Measurements from ENCODE around the gene TAX1BP1. TPM values are rescaled to one million over a fixed set of nuclear protein-coding genes. Genes with fewer than 3 reads are reported as not detected.
"Not testable (repeated sequence)": the region's sequence is repeated elsewhere in the genome, so short reads cannot be mapped to it uniquely, and the experiment has no call there.

TAX1BP1 gene
- polyA plus RNA-seq, 1 donor, result 50.9 TPM

DNA sequence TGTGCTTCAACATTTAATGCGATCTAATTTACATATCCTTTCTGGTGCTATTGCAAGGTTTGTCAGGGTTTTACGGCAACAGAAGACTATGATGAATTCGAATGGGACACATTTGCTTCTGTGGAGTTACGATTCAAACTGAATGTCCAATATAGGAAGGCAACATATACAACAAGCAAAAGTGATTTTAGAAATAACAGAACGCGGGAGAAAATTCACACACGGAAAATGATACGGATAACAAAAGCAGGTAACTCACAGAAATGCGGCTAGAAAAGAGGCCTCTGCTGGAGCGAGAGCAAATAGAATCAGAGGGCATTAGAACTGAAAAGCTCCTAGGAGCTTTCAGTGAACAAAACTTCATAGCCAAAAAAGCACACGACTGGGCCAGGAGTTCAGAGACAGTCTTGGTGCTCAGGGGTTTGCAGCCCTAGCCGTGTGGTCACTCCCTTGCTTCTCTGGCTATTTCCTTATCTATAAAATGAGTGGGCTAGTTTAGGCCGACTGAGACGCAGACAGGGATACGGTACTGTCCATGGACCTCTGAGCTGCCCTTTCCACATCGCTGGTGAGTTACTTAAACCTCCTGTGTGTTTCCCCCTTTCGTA lies 557 bp upstream of the TAX1BP1 start:
- DNase-seq, result no peak

DNA sequence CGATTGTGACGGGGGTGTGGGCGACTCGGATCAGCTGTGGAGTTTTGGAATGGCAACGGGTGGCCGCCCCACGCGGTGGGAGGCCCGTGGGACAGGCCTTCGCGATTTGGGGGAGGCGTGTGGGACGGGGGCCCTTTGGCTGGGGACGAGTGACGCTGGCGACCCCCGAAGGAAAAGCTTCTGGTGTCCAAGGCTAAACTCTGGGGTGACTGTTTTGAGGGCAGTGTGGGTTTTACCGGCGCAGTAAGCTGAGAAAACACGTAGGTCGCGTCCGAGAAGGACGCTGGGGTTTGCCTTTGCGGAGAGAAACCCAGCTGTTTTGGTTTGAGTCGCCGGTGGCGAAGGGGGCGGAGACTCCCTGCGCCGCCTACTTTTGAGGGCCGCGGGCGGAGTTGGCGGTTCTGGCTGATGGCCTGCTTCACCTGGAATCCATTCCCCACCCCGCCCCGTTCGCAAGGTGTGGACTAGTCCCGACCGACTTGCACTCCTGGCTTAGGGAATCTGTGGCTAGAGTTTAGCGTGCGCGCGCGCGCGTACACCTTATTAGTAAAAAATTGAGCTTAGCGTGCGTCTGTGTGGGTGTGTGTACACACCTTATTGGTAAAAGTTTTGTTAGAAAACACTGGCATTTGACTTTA lies 606 bp downstream of the TAX1BP1 start:
- DNase-seq, result peak; percentile 78

DNA sequence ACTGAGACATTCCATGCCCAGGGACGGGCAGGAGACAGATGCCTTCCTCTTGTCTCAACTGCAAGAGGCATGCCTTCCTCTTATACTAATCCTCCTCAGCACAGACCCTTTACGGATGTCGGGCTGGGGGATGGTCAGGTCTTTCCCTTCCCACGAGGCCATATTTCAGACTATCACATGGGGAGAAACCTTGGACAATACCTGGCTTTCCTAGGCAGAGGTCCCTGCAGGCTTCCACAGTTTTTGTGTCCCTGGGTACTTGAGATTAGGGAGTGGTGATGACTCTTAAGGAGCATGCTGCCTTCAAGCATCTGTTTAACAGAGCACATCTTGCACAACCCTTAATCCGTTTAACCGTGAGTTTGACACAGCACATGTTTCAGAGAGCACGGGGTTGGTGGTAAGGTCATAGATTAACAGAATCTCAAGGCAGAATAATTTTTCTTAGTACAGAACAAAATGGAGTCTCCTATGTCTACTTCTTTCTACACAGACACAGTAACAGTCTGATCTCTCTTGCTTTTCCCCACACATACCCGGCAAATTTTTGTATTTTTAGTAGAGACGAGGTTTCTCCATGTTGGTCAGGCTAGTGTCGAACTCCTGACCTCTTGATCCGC lies 2.2 kb downstream of the TAX1BP1 start:
- not testable (repeated sequence) for DNase-seq

DNA sequence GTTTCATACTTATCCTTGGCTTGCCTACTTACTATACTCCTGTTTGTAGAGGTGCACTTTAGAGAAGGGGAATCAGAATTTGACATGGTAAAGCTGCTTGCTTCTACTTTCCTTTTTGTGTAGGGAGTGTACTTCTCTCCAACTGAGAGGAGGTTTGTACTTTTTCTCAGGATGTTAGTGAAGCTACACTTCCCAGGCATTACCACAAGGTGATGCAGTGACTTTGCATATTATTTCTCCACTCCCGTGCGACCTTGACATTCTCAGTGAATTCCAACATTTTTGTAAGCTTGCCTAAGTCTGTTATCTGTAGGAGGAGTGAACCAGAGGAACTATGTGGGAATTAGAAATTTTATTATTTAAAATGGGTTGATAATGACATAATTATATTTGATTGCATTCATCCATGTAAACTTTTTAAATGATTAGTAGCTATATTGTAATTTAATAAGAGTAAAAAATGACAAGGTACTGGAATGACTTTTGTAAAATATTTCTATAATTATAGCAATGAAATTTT lies 5.2 kb downstream of the TAX1BP1 start:
- peak; percentile 25 for DNase-seq

DNA sequence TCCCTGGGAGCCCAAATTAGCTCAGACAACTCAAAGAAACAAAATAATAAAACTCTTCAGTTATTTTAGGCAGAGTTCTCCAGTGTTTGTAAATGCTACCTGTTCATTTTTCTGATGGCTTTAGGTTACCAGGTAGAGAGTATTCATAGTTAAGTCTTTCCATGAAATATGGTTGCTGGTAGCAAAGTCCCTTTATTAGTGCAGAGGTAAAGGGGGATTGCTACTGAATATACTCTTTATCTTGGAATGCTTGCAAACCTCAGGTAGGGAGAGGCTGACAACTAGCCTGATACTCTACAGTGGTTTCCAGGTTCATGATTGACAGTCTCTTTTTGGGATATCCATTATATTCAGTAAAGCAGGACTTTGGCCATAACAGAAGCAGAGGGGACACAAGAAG lies 6.5 kb downstream of the TAX1BP1 start:
- no peak for DNase-seq

DNA sequence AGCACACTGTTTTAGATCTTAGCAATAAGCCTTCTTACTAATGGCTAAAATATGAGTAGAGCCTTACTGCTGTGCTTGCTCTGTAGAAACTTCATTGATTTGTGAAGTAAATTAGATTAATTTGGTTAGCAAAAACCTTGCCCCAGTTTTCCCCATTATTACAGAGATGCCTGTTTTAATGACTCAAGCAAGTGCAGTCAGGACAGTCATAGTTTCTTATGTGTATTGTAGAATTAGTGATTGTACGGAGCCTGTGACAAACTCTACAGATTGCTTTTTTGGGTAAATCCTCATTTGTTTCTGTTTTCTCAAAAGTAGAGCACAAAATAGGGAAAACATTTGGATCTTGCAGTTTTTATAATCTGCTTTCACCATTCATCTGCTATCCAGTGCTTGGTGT lies 7.0 kb downstream of the TAX1BP1 start:
- DNase-seq, result no peak

DNA sequence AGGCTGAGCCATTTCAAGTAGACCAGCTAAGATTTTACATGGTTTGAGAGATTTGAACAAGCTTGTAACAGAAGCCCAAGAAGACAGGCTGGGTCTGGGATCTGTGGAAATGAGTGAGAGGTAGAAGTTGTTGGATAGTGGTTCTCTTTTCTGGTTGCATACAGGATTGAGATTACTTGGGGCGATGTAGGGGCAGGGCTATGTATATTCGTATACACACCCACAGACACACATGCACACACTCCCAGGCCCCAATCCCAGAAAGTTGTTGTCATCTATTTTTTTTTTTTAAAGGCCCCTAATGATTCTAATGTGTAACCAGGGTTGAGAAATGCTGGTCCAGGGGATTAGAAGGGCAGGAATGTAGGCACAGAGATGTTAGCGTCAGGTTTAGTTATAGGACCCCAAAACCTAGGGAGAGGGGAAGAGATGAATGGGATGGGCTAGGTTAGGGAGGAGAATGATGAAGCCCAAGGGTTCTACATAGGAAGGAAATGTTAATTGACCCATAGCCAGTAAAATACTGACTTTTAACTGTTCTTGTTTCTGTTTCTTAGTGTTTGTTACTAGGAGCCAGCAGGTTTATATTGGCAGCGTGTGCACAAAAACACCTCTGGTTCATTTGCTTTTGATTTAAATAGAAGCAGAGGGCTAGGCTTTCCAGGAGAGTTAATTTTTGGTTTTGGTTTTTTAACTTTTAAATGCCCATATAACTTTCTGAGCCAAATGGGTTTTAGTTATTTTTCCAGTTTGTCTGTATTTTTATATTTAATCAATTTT lies 7.8 kb downstream of the TAX1BP1 start:
- no peak for DNase-seq

DNA sequence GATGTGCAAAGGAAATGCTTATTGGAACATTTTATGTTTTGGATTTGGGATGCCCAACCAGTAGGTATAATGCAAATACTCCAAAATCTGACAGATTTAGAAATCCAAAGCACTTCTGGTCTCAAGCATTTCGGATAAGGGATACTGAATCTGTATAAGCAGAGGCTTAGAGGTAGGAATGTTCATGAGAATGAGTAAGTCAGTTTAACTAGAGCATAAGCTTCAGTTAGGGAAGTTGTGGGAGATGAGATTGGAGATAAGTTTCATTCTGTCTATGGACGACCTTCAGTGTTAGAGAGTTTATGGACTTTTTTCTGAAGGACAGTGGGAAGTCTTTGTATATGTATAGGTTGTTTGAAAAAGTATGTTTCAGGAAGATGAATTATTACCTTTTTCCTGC lies 10.4 kb downstream of the TAX1BP1 start:
- no peak for DNase-seq

DNA sequence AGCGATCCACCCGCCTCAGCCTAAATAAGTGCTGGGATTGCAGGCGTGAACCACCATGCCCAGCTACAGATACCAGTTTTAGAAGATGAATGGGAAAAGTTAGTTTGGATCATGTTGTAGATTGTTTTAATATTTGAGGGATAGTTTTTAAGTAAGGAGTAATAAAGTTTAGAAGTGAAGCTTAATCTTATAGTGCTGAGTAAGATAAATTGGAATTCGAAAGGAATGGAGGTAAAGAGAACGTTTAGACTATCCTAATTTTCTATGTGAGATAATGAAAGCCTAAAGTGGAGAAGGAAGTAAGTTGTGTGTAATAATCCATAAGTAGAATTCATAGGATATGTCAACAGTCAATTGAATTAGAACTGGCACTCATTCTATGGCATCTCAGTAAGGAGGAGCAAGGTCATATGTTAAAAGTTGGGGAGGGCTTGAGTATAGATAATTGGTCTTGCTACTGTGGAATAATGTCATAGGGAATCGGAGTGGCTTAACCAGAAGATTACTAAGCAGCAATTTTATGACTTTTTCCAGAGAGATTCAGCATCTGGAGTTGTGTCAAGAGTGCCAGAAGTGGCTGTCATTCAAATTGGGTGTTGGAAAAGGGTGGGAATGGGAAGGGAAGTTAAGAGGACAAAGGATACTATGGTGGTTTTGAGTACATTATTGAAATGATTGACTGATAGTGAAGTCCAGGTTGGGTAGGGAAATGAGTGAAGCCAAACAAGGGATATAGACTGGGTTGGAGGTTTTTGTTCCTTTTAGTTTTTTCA lies 12.1 kb downstream of the TAX1BP1 start:
- no peak for DNase-seq

DNA sequence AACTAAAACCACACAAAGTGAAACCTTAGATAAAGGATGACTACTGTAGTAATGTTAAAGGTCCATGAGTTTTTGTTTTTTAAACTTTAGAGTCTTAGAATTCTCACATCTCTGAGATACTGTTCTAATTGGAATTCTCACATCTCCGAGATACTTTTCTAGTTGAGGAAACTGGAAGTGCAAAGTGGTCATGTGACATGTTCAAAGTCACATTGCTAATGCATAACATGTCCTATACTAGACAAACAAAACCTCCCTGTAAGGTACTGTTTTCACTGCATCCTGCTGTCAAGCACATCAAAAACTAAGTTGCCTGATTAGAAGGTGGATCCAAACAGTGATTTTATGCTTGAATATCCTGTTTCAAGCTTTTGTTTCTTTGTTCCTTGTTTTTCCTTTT lies 13.9 kb downstream of the TAX1BP1 start:
- DNase-seq, result no peak

DNA sequence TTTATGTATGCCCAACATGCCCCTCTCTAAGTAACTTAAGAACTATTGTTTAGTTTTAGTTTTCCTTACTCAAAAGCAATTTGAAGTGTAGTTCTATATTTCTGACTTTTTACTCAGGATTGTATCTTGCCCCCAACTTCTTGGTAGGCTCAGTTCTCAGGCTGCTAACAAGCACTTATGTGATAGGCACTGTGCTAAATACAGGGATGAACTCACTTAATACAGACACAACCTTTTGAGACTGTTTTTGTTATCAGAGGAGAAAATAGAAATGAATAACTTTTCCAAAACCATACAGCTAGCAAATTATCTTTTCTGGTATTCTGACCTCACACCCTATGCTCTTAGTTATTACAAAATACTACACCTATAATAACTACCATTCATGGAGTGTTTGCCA lies 16.3 kb downstream of the TAX1BP1 start:
- DNase-seq, result no peak

DNA sequence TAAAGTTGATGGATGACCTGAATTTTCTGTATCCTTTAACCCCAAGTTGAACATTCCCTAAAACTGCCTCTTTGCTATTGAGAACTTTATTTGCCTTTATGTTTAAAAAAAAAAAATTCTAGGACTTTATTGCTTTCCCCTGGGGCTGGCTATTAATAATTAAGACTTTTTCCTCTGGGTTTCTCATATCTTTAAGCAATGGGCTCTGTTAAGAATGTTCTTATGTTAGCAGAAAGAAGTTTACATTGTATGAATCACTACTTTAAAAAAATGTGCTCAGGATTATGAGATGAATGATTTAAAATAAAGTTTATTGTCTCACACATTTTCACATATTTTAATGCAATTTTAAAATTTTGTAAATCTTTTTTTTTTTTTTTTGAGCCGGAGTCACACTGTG lies 19.5 kb downstream of the TAX1BP1 start:
- no peak for DNase-seq

DNA sequence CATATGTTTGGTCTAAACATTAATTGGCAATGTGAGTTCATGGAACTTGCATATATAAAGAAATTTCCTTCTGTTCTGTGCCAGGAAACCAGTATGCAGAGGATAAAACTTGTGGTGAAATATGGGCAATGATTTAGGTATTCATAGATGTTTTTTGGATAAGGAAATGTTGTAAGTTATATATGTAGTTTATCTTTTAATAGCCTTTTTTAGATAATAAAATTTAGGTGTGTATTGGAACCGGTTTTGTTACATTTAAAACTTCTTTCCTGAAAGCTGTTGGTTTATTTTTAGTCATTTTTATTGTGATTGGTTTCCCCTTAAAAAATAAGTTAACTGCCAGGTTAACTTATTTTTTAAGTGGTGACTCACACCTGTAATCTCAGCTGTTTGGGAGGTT lies 22.1 kb downstream of the TAX1BP1 start:
- no peak for DNase-seq

DNA sequence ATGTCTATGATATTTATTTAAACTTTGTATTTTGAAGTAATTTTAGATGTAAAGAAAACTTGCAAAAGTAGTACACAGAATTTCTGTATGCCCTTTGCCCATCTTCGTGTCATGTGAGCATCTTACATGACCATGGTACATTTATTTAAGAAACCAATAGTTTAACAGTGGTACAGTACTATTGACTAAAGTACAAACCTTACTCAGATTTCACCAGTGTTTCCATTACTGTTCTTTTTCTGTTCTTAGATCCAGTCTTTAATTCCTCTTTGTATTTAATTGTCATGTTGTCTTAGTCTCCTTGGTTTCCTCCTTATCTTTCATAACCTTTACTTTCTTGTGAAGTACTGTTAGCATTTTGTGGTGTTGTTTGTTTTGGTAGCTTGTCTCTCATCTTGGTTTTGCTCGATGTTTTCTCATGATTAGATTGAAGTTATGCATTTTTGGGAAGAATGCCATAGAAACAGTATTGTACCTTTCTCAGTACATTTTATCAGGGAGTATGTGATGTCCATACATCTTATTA lies 24.1 kb downstream of the TAX1BP1 start:
- DNase-seq, result no peak

DNA sequence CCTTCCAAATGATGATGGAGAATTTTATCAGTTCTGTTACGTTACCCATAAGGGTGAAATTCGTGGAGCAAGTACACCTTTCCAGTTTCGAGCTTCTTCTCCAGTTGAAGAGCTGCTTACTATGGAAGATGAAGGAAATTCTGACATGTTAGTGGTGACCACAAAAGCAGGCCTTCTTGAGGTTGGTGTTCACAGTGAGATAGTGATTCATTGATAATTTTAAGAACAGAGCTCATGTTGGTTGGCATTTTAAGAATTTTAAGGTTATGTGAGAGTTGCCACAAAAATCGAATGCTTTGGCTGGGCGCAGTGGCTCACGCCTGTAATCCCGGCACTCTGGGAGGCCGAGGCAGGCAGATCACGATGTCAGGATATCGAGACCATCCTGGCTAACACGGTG lies 25.9 kb downstream of the TAX1BP1 start:
- no peak for DNase-seq

DNA sequence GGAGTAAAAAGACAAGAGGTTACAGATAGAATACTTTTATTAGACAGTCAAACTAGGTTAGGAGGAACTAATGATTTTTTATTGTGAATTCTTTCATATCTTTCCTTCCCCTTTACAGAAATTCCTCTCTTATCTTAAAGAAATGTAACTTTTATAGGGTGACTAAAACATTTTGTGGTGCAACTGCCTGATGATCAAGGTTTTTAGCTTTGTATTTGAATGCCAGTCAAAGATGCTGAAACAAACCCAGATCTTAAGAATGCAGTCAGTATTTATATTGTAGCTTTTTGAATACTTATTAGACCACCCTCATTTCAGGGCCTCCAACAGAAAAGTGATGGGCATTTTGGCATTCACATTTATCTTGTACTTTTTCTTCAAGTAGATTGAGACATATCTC lies 27.4 kb downstream of the TAX1BP1 start:
- no peak for DNase-seq

DNA sequence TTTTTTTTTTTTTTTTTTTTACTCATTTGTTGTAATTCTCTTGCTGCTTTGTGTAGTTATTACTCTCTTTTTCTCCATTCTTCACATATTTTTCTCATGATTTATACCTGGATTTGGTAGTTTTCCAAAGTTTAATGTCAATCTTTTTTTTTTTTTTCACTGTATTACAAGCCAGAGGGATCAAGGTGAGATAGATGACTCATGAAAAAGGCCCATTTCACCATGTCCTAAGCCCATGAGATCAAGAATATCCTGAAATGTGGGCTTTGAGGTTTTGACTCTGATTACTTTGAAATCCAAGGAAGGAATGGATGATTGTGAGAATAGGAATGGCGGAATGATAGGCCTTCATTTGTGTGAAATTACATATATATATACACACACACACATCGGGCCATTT lies 31.1 kb downstream of the TAX1BP1 start:
- no peak for DNase-seq

DNA sequence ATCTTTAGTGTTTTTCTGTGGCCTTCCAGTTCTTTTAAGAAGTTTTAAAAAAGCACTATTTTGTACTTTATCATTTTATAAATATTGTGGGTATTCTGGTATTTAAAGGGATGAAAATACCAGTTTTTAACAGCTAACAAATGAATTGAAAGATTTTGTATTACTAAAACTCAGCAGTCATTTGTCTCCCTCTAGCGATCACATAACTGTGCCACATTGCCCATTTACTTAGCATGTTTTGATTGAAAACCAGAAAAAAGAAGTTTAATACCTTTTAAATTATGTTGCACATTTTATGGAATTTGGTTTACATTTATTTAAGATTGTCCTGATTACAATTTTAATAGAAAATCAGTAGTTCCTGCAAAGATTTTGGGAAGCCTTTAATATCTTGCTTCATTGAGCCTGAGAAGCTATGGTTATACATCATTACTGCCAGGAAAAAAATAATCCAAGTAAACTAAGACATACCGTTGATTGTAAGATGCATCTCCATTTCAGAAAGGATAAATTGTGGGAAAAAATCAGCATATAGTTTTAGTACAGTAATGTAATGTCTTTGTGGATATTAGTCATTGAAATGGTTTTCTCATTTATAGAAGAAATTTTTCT lies 34.9 kb downstream of the TAX1BP1 start:
- DNase-seq, result peak; percentile 12

DNA sequence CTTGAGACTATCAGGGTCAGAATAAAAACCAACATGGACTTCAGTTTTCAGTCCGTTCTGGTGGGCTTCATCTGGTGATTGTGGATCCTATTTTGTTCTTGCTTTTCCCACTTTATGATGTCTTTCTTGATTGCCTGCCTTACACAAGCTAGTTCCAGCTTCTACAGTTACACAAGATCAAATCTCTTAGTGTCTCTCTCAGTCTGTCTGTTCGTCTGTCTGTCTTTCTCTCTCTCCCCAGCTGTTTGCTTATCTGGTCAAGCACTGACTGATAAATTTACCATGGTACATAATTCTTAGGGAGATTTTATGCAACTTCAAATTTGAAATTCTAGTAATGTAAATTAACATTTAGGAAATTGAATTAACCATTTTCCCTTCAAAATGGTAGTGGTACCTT lies 35.8 kb downstream of the TAX1BP1 start:
- no peak for DNase-seq

DNA sequence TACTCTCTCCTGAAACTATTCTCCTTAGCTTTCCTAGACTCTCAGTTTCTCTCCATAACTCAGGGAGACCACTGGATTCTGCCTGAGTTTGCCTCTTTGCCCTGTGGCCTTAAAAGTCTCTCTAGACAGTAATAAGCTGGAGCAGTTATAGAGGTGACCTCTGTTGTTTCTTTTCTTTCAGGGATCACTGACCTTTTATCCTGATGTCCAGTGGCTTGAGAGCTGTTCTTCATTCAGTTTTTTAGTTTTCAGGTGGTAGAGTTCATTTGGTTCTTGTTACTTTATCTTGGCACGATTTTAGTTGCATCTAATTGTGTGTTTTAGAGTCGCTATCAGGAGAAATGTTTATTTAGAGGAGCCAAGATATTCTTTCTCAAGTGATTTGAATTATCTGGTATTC lies 37.7 kb downstream of the TAX1BP1 start:
- no peak for DNase-seq

DNA sequence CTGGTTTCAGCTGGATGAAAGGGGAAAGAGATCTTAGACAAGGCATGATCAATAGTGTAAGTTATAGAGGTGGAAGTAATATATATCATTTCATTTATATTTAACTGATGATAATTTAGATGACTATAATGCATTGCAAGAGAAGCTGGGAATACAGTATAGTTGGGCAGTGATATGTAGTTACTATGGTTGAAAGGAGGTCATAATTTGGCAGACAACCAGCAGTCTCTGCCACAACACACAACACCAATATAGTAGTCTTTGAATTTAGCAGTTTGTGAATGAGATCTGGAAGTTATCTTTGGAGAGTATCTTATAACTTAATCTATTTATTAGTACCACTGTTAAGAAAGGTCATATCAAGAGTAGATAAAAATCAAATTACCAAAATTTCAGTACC lies 39.9 kb downstream of the TAX1BP1 start:
- no peak for DNase-seq

DNA sequence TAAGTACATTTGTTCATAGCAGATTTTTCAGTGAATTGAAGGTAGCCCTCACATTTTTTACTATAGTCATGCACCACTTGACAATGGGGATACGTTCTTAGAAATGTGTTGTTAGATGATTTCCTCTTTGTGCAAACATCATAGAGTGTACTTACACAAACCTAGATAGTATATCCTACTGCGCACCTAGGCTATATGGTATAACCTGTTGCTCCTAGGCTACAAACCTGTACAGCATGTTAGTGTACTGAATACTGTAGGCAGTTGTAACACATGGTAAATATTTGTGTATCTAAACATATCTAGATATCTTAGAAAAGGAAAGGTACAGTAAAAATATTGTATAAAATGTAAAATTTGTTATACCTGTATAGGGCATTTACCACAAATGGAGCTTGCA lies 41.2 kb downstream of the TAX1BP1 start:
- no peak for DNase-seq

All from hindlimb muscle (tissue), 1 donor.